ENCODE results near the gene FNBP1.

DNA sequence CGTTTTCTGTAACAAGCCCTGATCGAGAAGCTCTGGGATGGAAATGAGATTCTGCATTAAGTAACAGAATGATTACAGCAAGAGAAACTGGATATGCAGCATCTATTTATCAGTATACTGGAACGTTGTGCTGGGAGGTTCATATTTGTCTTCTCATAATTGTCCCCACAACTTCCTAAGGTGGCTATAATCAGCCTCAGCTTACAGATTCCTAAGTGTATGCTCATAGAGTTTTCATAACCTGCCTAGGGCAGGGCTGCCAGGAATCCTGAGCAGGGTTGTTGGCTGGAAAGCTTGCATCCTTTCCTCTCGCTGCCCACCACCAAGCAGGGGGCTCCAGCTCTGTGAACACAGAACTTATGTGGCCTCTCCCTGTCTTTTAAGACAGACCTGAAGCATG, 70.2 kb downstream of the FNBP1 start:
- TF ChIP-seq, protein P1, sequence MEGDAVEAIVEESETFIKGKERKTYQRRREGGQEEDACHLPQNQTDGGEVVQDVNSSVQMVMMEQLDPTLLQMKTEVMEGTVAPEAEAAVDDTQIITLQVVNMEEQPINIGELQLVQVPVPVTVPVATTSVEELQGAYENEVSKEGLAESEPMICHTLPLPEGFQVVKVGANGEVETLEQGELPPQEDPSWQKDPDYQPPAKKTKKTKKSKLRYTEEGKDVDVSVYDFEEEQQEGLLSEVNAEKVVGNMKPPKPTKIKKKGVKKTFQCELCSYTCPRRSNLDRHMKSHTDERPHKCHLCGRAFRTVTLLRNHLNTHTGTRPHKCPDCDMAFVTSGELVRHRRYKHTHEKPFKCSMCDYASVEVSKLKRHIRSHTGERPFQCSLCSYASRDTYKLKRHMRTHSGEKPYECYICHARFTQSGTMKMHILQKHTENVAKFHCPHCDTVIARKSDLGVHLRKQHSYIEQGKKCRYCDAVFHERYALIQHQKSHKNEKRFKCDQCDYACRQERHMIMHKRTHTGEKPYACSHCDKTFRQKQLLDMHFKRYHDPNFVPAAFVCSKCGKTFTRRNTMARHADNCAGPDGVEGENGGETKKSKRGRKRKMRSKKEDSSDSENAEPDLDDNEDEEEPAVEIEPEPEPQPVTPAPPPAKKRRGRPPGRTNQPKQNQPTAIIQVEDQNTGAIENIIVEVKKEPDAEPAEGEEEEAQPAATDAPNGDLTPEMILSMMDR (IDR thresholded peaks at IDR 0.05): no peak
- TF ChIP-seq POLR2A (IDR thresholded peaks at IDR 0.05): no peak
- TF ChIP-seq POLR2AphosphoS5 (IDR thresholded peaks at IDR 0.05): no peak

All from sigmoid colon (tissue), 4 donors.